ENCODE data around the gene CIZ1.
A peak's percentile ranks its signal among the peaks of the same experiment; 100 is the strongest.

Gene CIZ1

GRCh38 chr9:128152133-128153059, 39.0 kb downstream of the CIZ1 start:
- Histone ChIP-seq H3K4ac (ENCODE audit: low read depth, low read length) (no peak overlapping the region), H4K8ac (ENCODE audit: low read depth, low read length) (no peak overlapping the region), H2BK15ac (replicated peaks; ENCODE audit: low read depth) (no peak overlapping the region), H3K9ac (ENCODE audit: low read length) (no peak overlapping the region), H3K23ac (ENCODE audit: low read length) (no peak overlapping the region), H3K4me1 (ENCODE audit: control insufficient read depth, low read depth, low read length) (no peaks in the 10 kb centered on the region), H2BK5ac (ENCODE audit: low read length) (no peak overlapping the region), H2AK5ac (ENCODE audit: low read length) (no peak overlapping the region), H3K36me3 (ENCODE audit: control insufficient read depth, insufficient read depth, low read length) (no peaks in the 10 kb centered on the region), H2BK120ac (ENCODE audit: low read depth, low read length) (no peak overlapping the region), H3K27me3 (ENCODE audit: insufficient read depth, low read length, poor library complexity) (no peaks in the 10 kb centered on the region), H3K79me1 (ENCODE audit: low read length) (no peaks in the 10 kb centered on the region), H3K79me2 (ENCODE audit: control insufficient read depth, insufficient read depth, low read length) (no peaks in the 10 kb centered on the region), H4K5ac (ENCODE audit: low read length) (no peak overlapping the region), H3K56ac (ENCODE audit: low read length) (no peak overlapping the region), H3K4me2 (ENCODE audit: low read length) (no peak overlapping the region), H3K27ac (ENCODE audit: low read depth, low read length) (no peak overlapping the region), H3K4me3 (ENCODE audit: low read length) (no peak overlapping the region), H3K18ac (ENCODE audit: low read length) (no peak overlapping the region)
- WGBS (ENCODE audit: extremely low coverage, insufficient coverage, low lambda C conversion rate) = no CpG with 5 or more reads among the region's 13 CpGs
- no peak for DNase-seq

GRCh38 chr9:128151309-128152132, 39.9 kb downstream of the CIZ1 start:
- no peak overlapping the region for H3K4me2 ChIP-seq (ENCODE audit: low read length)
- H3K23ac ChIP-seq (ENCODE audit: low read length) = no peak overlapping the region
- no peaks in the 10 kb centered on the region for H3K27me3 ChIP-seq (ENCODE audit: insufficient read depth, low read length, poor library complexity)
- no peak overlapping the region for H3K27ac ChIP-seq (ENCODE audit: low read depth, low read length)
- no peaks in the 10 kb centered on the region for H3K79me2 ChIP-seq (ENCODE audit: control insufficient read depth, insufficient read depth, low read length)
- H3K4me3 ChIP-seq (ENCODE audit: low read length) = no peak overlapping the region
- H3K56ac ChIP-seq (ENCODE audit: low read length) = no peak overlapping the region
- H3K4me1 ChIP-seq (ENCODE audit: control insufficient read depth, low read depth, low read length) = no peaks in the 10 kb centered on the region
- H3K4ac ChIP-seq (ENCODE audit: low read depth, low read length) = no peak overlapping the region
- no peak for DNase-seq
- no peaks in the 10 kb centered on the region for H3K79me1 ChIP-seq (ENCODE audit: low read length)
- H2BK5ac ChIP-seq (ENCODE audit: low read length) = no peak overlapping the region
- H3K36me3 ChIP-seq (ENCODE audit: control insufficient read depth, insufficient read depth, low read length) = no peaks in the 10 kb centered on the region
- no peak overlapping the region for H2AK5ac ChIP-seq (ENCODE audit: low read length)
- no peak overlapping the region for H4K5ac ChIP-seq (ENCODE audit: low read length)
- H4K8ac ChIP-seq (ENCODE audit: low read depth, low read length) = no peak overlapping the region
- H3K9ac ChIP-seq (ENCODE audit: low read length) = no peak overlapping the region
- H2BK15ac ChIP-seq (replicated peaks; ENCODE audit: low read depth) = no peak overlapping the region
- no peak overlapping the region for H2BK120ac ChIP-seq (ENCODE audit: low read depth, low read length)
- WGBS (ENCODE audit: extremely low coverage, insufficient coverage, low lambda C conversion rate) = no CpG with 5 or more reads among the region's 18 CpGs
- no peak overlapping the region for H3K18ac ChIP-seq (ENCODE audit: low read length)

GRCh38 chr9:128150594-128151308, 40.6 kb downstream of the CIZ1 start:
- Histone ChIP-seq H3K18ac (ENCODE audit: low read length) (no peak overlapping the region), H3K79me2 (ENCODE audit: control insufficient read depth, insufficient read depth, low read length) (no peaks in the 10 kb centered on the region), H2BK15ac (replicated peaks; ENCODE audit: low read depth) (no peak overlapping the region), H3K27ac (ENCODE audit: low read depth, low read length) (no peak overlapping the region), H3K79me1 (ENCODE audit: low read length) (no peaks in the 10 kb centered on the region), H3K27me3 (ENCODE audit: insufficient read depth, low read length, poor library complexity) (no peaks in the 10 kb centered on the region), H2BK120ac (ENCODE audit: low read depth, low read length) (no peak overlapping the region), H2BK5ac (ENCODE audit: low read length) (no peak overlapping the region), H2AK5ac (ENCODE audit: low read length) (no peak overlapping the region), H3K23ac (ENCODE audit: low read length) (no peak overlapping the region), H3K9ac (ENCODE audit: low read length) (no peak overlapping the region), H3K36me3 (ENCODE audit: control insufficient read depth, insufficient read depth, low read length) (no peaks in the 10 kb centered on the region), H4K8ac (ENCODE audit: low read depth, low read length) (no peak overlapping the region), H3K4me3 (ENCODE audit: low read length) (no peak overlapping the region), H3K4me1 (ENCODE audit: control insufficient read depth, low read depth, low read length) (no peaks in the 10 kb centered on the region), H3K56ac (ENCODE audit: low read length) (no peak overlapping the region), H4K5ac (ENCODE audit: low read length) (no peak overlapping the region), H3K4me2 (ENCODE audit: low read length) (no peak overlapping the region), H3K4ac (ENCODE audit: low read depth, low read length) (no peak overlapping the region)
- DNase-seq = peak; percentile 69
- no CpG with 5 or more reads among the region's 19 CpGs for WGBS (ENCODE audit: extremely low coverage, insufficient coverage, low lambda C conversion rate)

GRCh38 chr9:128149951-128150593, 41.3 kb downstream of the CIZ1 start:
- H3K27me3 ChIP-seq (ENCODE audit: insufficient read depth, low read length, poor library complexity) = no peaks in the 10 kb centered on the region
- H3K9ac ChIP-seq (ENCODE audit: low read length) = no peak overlapping the region
- H3K4ac ChIP-seq (ENCODE audit: low read depth, low read length) = no peak overlapping the region
- H3K56ac ChIP-seq (ENCODE audit: low read length) = no peak overlapping the region
- no peak overlapping the region for H2BK120ac ChIP-seq (ENCODE audit: low read depth, low read length)
- no peaks in the 10 kb centered on the region for H3K4me1 ChIP-seq (ENCODE audit: control insufficient read depth, low read depth, low read length)
- H3K18ac ChIP-seq (ENCODE audit: low read length) = no peak overlapping the region
- WGBS (ENCODE audit: extremely low coverage, insufficient coverage, low lambda C conversion rate) = no CpG with 5 or more reads among the region's 11 CpGs
- no peak overlapping the region for H4K5ac ChIP-seq (ENCODE audit: low read length)
- no peak overlapping the region for H2BK15ac ChIP-seq (replicated peaks; ENCODE audit: low read depth)
- no peak for DNase-seq
- H3K27ac ChIP-seq (ENCODE audit: low read depth, low read length) = no peak overlapping the region
- no peaks in the 10 kb centered on the region for H3K79me1 ChIP-seq (ENCODE audit: low read length)
- no peaks in the 10 kb centered on the region for H3K79me2 ChIP-seq (ENCODE audit: control insufficient read depth, insufficient read depth, low read length)
- no peak overlapping the region for H3K4me2 ChIP-seq (ENCODE audit: low read length)
- no peak overlapping the region for H3K23ac ChIP-seq (ENCODE audit: low read length)
- H2AK5ac ChIP-seq (ENCODE audit: low read length) = no peak overlapping the region
- no peak overlapping the region for H2BK5ac ChIP-seq (ENCODE audit: low read length)
- H3K4me3 ChIP-seq (ENCODE audit: low read length) = no peak overlapping the region
- H3K36me3 ChIP-seq (ENCODE audit: control insufficient read depth, insufficient read depth, low read length) = no peaks in the 10 kb centered on the region
- no peak overlapping the region for H4K8ac ChIP-seq (ENCODE audit: low read depth, low read length)

GRCh38 chr9:128149001-128149701, 42.2 kb downstream of the CIZ1 start, which contains the start of gene LCN2:
TSS of gene LCN2 (plus strand) at chr9:128149453. CDS start at chr9:128149526, 73 bp downstream.
- no peaks in the 10 kb centered on the region for H3K27me3 ChIP-seq (ENCODE audit: insufficient read depth, low read length, poor library complexity)
- H4K8ac ChIP-seq (ENCODE audit: low read depth, low read length) = no peak within 1 kb of the TSS
- WGBS (ENCODE audit: extremely low coverage, insufficient coverage, low lambda C conversion rate) = no CpG with 5 or more reads among the region's 9 CpGs
- H3K4me2 ChIP-seq (ENCODE audit: low read length) = no peak within 1 kb of the TSS
- H3K18ac ChIP-seq (ENCODE audit: low read length) = no peak within 1 kb of the TSS
- no peak within 1 kb of the TSS for H3K4ac ChIP-seq (ENCODE audit: low read depth, low read length)
- no peak for DNase-seq
- no peak within 1 kb of the TSS for H3K56ac ChIP-seq (ENCODE audit: low read length)
- H2BK15ac ChIP-seq (replicated peaks; ENCODE audit: low read depth) = no peak within 1 kb of the TSS
- no peaks in the 10 kb centered on the region for H3K79me1 ChIP-seq (ENCODE audit: low read length)
- no peak within 1 kb of the TSS for H3K4me3 ChIP-seq (ENCODE audit: low read length)
- H3K23ac ChIP-seq (ENCODE audit: low read length) = no peak within 1 kb of the TSS
- H4K5ac ChIP-seq (ENCODE audit: low read length) = no peak within 1 kb of the TSS
- H3K9ac ChIP-seq (ENCODE audit: low read length) = no peak within 1 kb of the TSS
- no peak within 1 kb of the TSS for H3K27ac ChIP-seq (ENCODE audit: low read depth, low read length)
- no peak within 1 kb of the TSS for H2BK120ac ChIP-seq (ENCODE audit: low read depth, low read length)
- H3K79me2 ChIP-seq (ENCODE audit: control insufficient read depth, insufficient read depth, low read length) = no peaks in the 10 kb centered on the region
- no peaks in the 10 kb centered on the region for H3K36me3 ChIP-seq (ENCODE audit: control insufficient read depth, insufficient read depth, low read length)
- H3K4me1 ChIP-seq (ENCODE audit: control insufficient read depth, low read depth, low read length) = no peaks in the 10 kb centered on the region
- H2BK5ac ChIP-seq (ENCODE audit: low read length) = no peak within 1 kb of the TSS
- no peak within 1 kb of the TSS for H2AK5ac ChIP-seq (ENCODE audit: low read length)
